ENCODE data around the gene PRELID2.

The PRELID2 gene

DNA sequence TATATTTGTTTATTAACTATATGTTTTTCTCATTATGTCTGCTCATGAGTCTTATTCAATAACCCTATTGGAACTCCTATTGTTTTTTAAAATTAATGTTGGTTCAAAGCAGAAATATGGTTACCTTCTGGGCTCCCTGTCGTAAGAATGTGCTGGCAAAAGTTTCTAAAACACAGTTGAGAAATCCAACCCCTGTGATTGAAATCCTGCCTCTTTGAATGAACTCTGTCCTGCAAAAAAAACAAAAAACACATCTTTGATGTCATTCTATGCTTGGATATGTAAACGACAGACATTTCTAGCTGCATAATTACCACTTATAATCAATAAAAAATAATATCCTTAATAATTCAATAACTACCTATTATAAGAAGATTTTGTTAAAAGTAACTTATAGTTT, 38.8 kb downstream of the PRELID2 start:
- Histone ChIP-seq H2AFZ (ENCODE audit: low read depth, low read length, severe bottlenecking) (no peak overlapping the region), H3F3A (ENCODE audit: insufficient read depth) (no peaks in the 10 kb centered on the region), H3K27me3 (ENCODE audit: low read length) (no peaks in the 10 kb centered on the region), H3K9ac (ENCODE audit: low read length) (no peak overlapping the region), H3K9me3 (ENCODE audit: insufficient read depth, low read length) (no peaks in the 10 kb centered on the region), H3K27ac (ENCODE audit: low read depth, low read length) (no peak overlapping the region), H3K4me2 (ENCODE audit: low read depth, low read length, poor library complexity, severe bottlenecking) (no peak overlapping the region), H3K36me3 (ENCODE audit: low read length) (no peaks in the 10 kb centered on the region), H3K4me3 (ENCODE audit: insufficient read depth, low read length, poor library complexity, severe bottlenecking) (no peak overlapping the region), H3K9me2 (replicated peaks; ENCODE audit: insufficient read depth, low read length) (no peaks in the 10 kb centered on the region), H4K20me1 (ENCODE audit: low read depth, low read length) (no peaks in the 10 kb centered on the region), H3K79me2 (ENCODE audit: insufficient read depth, low read length) (no peaks in the 10 kb centered on the region)
- TF ChIP-seq CTCF (IDR thresholded peaks at IDR 0.05; ENCODE audit: insufficient read depth, low read length, poor library complexity, severe bottlenecking) = no peak
- TF ChIP-seq EZH2phosphoT487 (conservative IDR thresholded peaks at IDR 0.05; ENCODE audit: low read length) = no peak

DNA sequence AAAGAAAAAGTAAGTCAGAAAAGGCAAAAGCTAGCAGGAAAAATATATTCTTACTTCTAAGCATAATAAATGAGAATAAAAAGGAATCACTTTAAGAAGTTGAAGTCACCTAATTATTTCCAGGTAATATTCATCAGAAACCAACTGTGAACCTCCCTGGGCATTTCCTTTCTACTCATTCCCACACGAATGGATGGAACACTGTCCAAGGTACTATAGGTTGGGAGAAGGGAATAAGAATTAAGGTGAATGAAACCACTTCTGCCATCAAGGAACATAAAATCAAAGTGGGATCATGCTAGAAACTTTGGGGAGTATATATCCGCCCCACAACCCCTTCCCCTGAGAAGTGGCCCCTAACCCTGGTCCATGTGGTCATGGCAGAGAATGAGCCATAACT, 41.6 kb downstream of the PRELID2 start:
- Histone ChIP-seq H3K27ac (ENCODE audit: low read depth, low read length) (no peak overlapping the region), H3K4me2 (ENCODE audit: low read depth, low read length, poor library complexity, severe bottlenecking) (no peak overlapping the region), H4K20me1 (ENCODE audit: low read depth, low read length) (no peaks in the 10 kb centered on the region), H3K4me3 (ENCODE audit: insufficient read depth, low read length, poor library complexity, severe bottlenecking) (no peak overlapping the region), H3K79me2 (ENCODE audit: insufficient read depth, low read length) (no peaks in the 10 kb centered on the region), H3K9me2 (replicated peaks; ENCODE audit: insufficient read depth, low read length) (no peaks in the 10 kb centered on the region), H3F3A (ENCODE audit: insufficient read depth) (no peaks in the 10 kb centered on the region), H3K9me3 (ENCODE audit: insufficient read depth, low read length) (no peaks in the 10 kb centered on the region), H3K9ac (ENCODE audit: low read length) (no peak overlapping the region), H3K36me3 (ENCODE audit: low read length) (no peaks in the 10 kb centered on the region), H3K27me3 (ENCODE audit: low read length) (no peaks in the 10 kb centered on the region), H2AFZ (ENCODE audit: low read depth, low read length, severe bottlenecking) (no peak overlapping the region)
- no peak for TF ChIP-seq EZH2phosphoT487 (conservative IDR thresholded peaks at IDR 0.05; ENCODE audit: low read length)
- TF ChIP-seq CTCF (IDR thresholded peaks at IDR 0.05; ENCODE audit: insufficient read depth, low read length, poor library complexity, severe bottlenecking) = no peak

DNA sequence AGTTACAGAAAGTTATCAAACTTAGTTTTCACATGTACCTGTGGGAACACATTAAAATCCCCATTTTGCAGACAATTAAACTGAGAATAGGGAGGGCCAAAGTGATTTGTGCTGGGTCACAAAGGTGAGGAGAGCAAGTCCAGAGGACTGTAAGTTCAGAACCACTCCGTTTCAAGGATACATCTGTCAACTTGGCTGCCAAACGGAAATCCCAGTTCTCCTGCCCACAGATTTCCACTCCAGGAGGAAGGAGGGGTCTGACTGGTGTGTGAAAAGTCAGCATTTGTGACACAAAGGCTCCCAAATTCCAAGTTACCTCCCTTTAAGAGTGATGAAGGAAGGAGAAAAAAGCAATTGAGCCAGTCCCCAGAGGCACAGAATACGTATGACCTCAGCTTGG, 42.3 kb downstream of the PRELID2 start:
- Histone ChIP-seq H3K36me3 (ENCODE audit: low read length) (no peaks in the 10 kb centered on the region), H3K4me2 (ENCODE audit: low read depth, low read length, poor library complexity, severe bottlenecking) (no peak overlapping the region)

More for the DNA sequence above, 42.3 kb downstream of the PRELID2 start:
- no peaks in the 10 kb centered on the region for H3K79me2 ChIP-seq (ENCODE audit: insufficient read depth, low read length)
- no peaks in the 10 kb centered on the region for H4K20me1 ChIP-seq (ENCODE audit: low read depth, low read length)
- no peaks in the 10 kb centered on the region for H3K9me2 ChIP-seq (replicated peaks; ENCODE audit: insufficient read depth, low read length)
- no peaks in the 10 kb centered on the region for H3K9me3 ChIP-seq (ENCODE audit: insufficient read depth, low read length)
- H3K4me3 ChIP-seq (ENCODE audit: insufficient read depth, low read length, poor library complexity, severe bottlenecking) = no peak overlapping the region
- TF ChIP-seq CTCF (IDR thresholded peaks at IDR 0.05; ENCODE audit: insufficient read depth, low read length, poor library complexity, severe bottlenecking) (no peak), EZH2phosphoT487 (conservative IDR thresholded peaks at IDR 0.05; ENCODE audit: low read length) (no peak)
- no peaks in the 10 kb centered on the region for H3F3A ChIP-seq (ENCODE audit: insufficient read depth)
- H3K27me3 ChIP-seq (ENCODE audit: low read length) = no peaks in the 10 kb centered on the region
- no peak overlapping the region for H2AFZ ChIP-seq (ENCODE audit: low read depth, low read length, severe bottlenecking)
- no peak overlapping the region for H3K27ac ChIP-seq (ENCODE audit: low read depth, low read length)
- no peak overlapping the region for H3K9ac ChIP-seq (ENCODE audit: low read length)

Data from SU-DHL-6 (cell line).